ENCODE measurements around the gene SUN5. TPM values are rescaled to one million over a fixed set of nuclear protein-coding genes. Genes with fewer than 3 reads are reported as not detected.

The SUN5 gene
- total RNA-seq, 1 donor from 2014 or later: not detected

Other genes starting within 250 kb of the SUN5 start
- gene DNMT3B, start 242.0 kb downstream of the SUN5 start, total RNA-seq: 2.8 and 5.8 TPM in 2 replicates
- 96.8 and 108 TPM in 2 replicates for gene MAPRE1, start 184.5 kb downstream of the SUN5 start, total RNA-seq
- gene EFCAB8, start 145.5 kb downstream of the SUN5 start, total RNA-seq: 0.05 TPM in 1 of 2 replicates, not detected in the other
- gene BPIFB2, start 3.3 kb upstream of the SUN5 start, total RNA-seq: not detected in 2 replicates
- gene BPIFB6, start 27.2 kb upstream of the SUN5 start, total RNA-seq: not detected in 2 replicates
- not detected in 2 replicates for gene BPIFB3, start 49.5 kb upstream of the SUN5 start, total RNA-seq
- not detected in 2 replicates for gene BPIFB4, start 75.2 kb upstream of the SUN5 start, total RNA-seq
- gene BPIFA2, start 163.7 kb upstream of the SUN5 start, total RNA-seq: not detected in 2 replicates
- gene BPIFA3, start 212.9 kb upstream of the SUN5 start, total RNA-seq: not detected in 2 replicates
- gene BPIFA1, start 231.6 kb upstream of the SUN5 start, total RNA-seq: not detected in 2 replicates

Data from glomerular endothelial cell (primary cell).